Transverse colon (tissue), 4 donors: Measurements from ENCODE around the gene ACADS. TPM values are rescaled to one million over a fixed set of nuclear protein-coding genes. Genes with fewer than 3 reads are reported as not detected.

Experiments used
- DNase-seq: peaks from one replicate; pipeline ENCODE4 v3.0.0-alpha.2; 2019
- H3K27ac ChIP-seq, 4 donors: fragments of 200-600 bp; sonication (generic); 2 replicates each; pipeline ENCODE4 v1.5.1; 2016 to 2018; ENCODE audit warnings: inconsistent platforms in 4 of 4
- H3K27me3 ChIP-seq: fragments of 200-600 bp; sonication (generic); 2 replicates; pipeline ENCODE4 v1.5.1; 2017; ENCODE audit warnings: inconsistent platforms
- H3K36me3 ChIP-seq, 4 donors: fragments of 200-600 bp; sonication (generic); 2 replicates each; pipeline ENCODE4 v1.5.1; 2017 to 2019; ENCODE audit warnings: inconsistent platforms in 4 of 4
- H3K4me1 ChIP-seq, 4 donors: fragments of 200-600 bp; sonication (generic); 2 replicates each; pipeline ENCODE4 v1.5.1; 2017 to 2020; ENCODE audit warnings: inconsistent platforms in 4 of 4
- H3K4me3 ChIP-seq, 4 donors: fragments of 200-600 bp; sonication (generic); 1 replicate in 1 of 4; 2 replicates in 3 of 4; pipeline versions ENCODE4 v1.5.1 to v1.6.1; 2017 to 2019; ENCODE audit warnings: inconsistent platforms in 4 of 4
- H3K9me3 ChIP-seq, 2 donors: fragments of 200-600 bp; sonication (generic); 2 replicates each; pipeline ENCODE4 v1.5.1; 2017 to 2019; ENCODE audit warnings: inconsistent platforms in 2 of 2
- CTCF ChIP-seq, 5 experiments: fragments of 200-600 bp in 3 of 5; fragments of 450-650 bp in 2 of 5; sonication (generic) in 3 of 5; IDR thresholded peaks; 1 replicate in 2 of 5; 2 replicates in 3 of 5; pipeline ENCODE4 v1.5.1; 2016 to 2017; ENCODE audit warnings: antibody characterized with exemption in 5 of 5, inconsistent platforms in 3 of 5, mild to moderate bottlenecking in 2 of 5, moderate library complexity in 1 of 5
- EP300 ChIP-seq: sonication (generic); formaldehyde crosslinking; IDR thresholded peaks from one replicate; pipeline ENCODE4 v1.6.1; 2017; ENCODE audit warnings: antibody characterized with exemption, low read depth
- POLR2A ChIP-seq: fragments of 450-650 bp; IDR thresholded peaks from one replicate; pipeline ENCODE4 v1.6.1; 2016; ENCODE audit warnings: antibody characterized with exemption, mild to moderate bottlenecking, moderate library complexity
- POLR2AphosphoS5 ChIP-seq, 3 donors: sonication (generic); formaldehyde crosslinking; IDR thresholded peaks; one replicate each; pipeline ENCODE4 v1.6.1; 2016; ENCODE audit warnings: antibody characterized with exemption in 3 of 3
- WGBS, 2 donors: methylation state at CpG; one replicate each; pipeline ENCODE4 v1.1.5; 2018; ENCODE audit warnings: low coverage in 1 of 2; 5-methylcytosine and 5-hydroxymethylcytosine counted together
- in situ Hi-C, 4 donors: fragments of 200-750 bp; cut with MboI; loops; one replicate each; pipeline versions ENCODE4 v1.15.0 to v1.15.1; 2017; ENCODE audit warnings: low sequenced_read_pairs in 3 of 4, low pct_ligation_motif_present in 1 of 4, low pct_unique_long_range_greater_than_20kb in 1 of 4
- intact Hi-C: fragments of 100-400 bp; cut with DNase I; formaldehyde crosslinking; loops from one replicate; pipeline ENCODE4 v1.15.1; 2023; ENCODE audit warnings: low total_unique reads
- total RNA-seq, 4 donors: library from RNA; depleted of rRNA; stranded (reverse); fragments of >200 nt; gene quantifications; one replicate each; pipeline ENCODE4 v1.1.0, GENCODE V29; 2016

Gene ACADS
- total RNA-seq, 4 donors from 2014 or later: 224 to 338 (median 297) TPM

GRCh38 chr12:120699553-120699952 is 26.1 kb upstream of the ACADS start:
- Histone ChIP-seq H3K27ac (no peak overlapping the region), H3K36me3 (peaks cover 0 to 59% (median 27%) of the 10 kb centered on the region in 4 donors), H3K4me3 (no peak overlapping the region), H3K4me1 (peaks cover 0 to 24% (median 9%) of the 10 kb centered on the region in 4 donors), H3K27me3 (no peaks in the 10 kb centered on the region), H3K9me3 (no peaks in the 10 kb centered on the region)
- WGBS, 2 donors: 80 to 92% methylated on average over 2 to 7 of the region's 7 CpGs
- in situ Hi-C loops (no loop called here), intact Hi-C loops (no loop called here)
- no peak for TF ChIP-seq POLR2A
- TF ChIP-seq CTCF (IDR thresholded peaks at IDR 0.05): no peak
- no peak for TF ChIP-seq POLR2AphosphoS5 (IDR thresholded peaks at IDR 0.05)
- no peak for TF ChIP-seq EP300
- no peak for DNase-seq

GRCh38 chr12:120700886-120701285 is 24.7 kb upstream of the ACADS start:
- in situ Hi-C loops: no loop called here
- Histone ChIP-seq H3K27me3 (no peaks in the 10 kb centered on the region), H3K36me3 (peaks cover 0 to 51% (median 24%) of the 10 kb centered on the region in 4 donors), H3K4me3 (no peak overlapping the region), H3K9me3 (no peaks in the 10 kb centered on the region), H3K4me1 (peaks cover 0 to 22% (median 7%) of the 10 kb centered on the region in 4 donors), H3K27ac (no peak overlapping the region)
- intact Hi-C loops: no loop called here
- 96% methylated on average over 5 of the region's 5 CpGs; no CpG with 5 or more reads in 1 of the 2 donors for WGBS, 2 donors
- TF ChIP-seq CTCF (IDR thresholded peaks at IDR 0.05) (no peak), POLR2AphosphoS5 (IDR thresholded peaks at IDR 0.05) (no peak), POLR2A (no peak), EP300 (no peak)
- DNase-seq: no peak

GRCh38 chr12:120702637-120703036 is 23.0 kb upstream of the ACADS start:
- Histone ChIP-seq H3K27ac (no peak overlapping the region), H3K4me1 (peaks cover 0 to 9% (median 3%) of the 10 kb centered on the region in 4 donors), H3K4me3 (no peak overlapping the region), H3K27me3 (no peaks in the 10 kb centered on the region), H3K36me3 (peaks cover 0 to 37% (median 15%) of the 10 kb centered on the region in 4 donors), H3K9me3 (no peaks in the 10 kb centered on the region)
- in situ Hi-C loops: no loop called here
- no peak for DNase-seq
- intact Hi-C loops: no loop called here
- 89% methylated on average over 1 of the region's 1 CpG; no CpG with 5 or more reads in 1 of the 2 donors for WGBS, 2 donors
- no peak for TF ChIP-seq CTCF (IDR thresholded peaks at IDR 0.05)
- TF ChIP-seq POLR2A: no peak
- TF ChIP-seq POLR2AphosphoS5 (IDR thresholded peaks at IDR 0.05): no peak
- TF ChIP-seq EP300: no peak

GRCh38 chr12:120703311-120703942 is 22.2 kb upstream of the ACADS start:
- WGBS, 2 donors: 92 to 93% methylated on average over 8 to 11 of the region's 11 CpGs
- intact Hi-C loops (no loop called here), in situ Hi-C loops (no loop called here)
- H3K27me3 ChIP-seq: no peaks in the 10 kb centered on the region
- peaks cover 0 to 30% (median 12%) of the 10 kb centered on the region in 4 donors for H3K36me3 ChIP-seq
- H3K27ac ChIP-seq: no peak overlapping the region
- TF ChIP-seq POLR2AphosphoS5 (IDR thresholded peaks at IDR 0.05): no peak
- TF ChIP-seq POLR2A: no peak
- no peak for TF ChIP-seq EP300
- no peak for TF ChIP-seq CTCF (IDR thresholded peaks at IDR 0.05)
- H3K9me3 ChIP-seq: no peaks in the 10 kb centered on the region
- H3K4me1 ChIP-seq: peaks cover 0 to 8% (median 1%) of the 10 kb centered on the region in 4 donors
- H3K4me3 ChIP-seq: no peak overlapping the region
- DNase-seq: no peak
